MCF 10A (cell line): ENCODE measurements around the gene ABCA6. TPM values are rescaled to one million over a fixed set of nuclear protein-coding genes. Genes with fewer than 3 reads are reported as not detected.

ENCODE experiments used
- BruUV-seq: library from RNA; stranded (reverse); fragments of 400-500 nt; replicated peaks from 2 replicates; lab custom pipeline; 2021; lab: Mats Ljungman, UMichigan
- CTCF ChIA-PET: fragments of 300-600 bp; sonication (Branson Sonifier 250); formaldehyde crosslinking; extraction: SDS; loops from one replicate; lab custom pipeline; 2021; ENCODE audit warnings: antibody characterized with exemption, inconsistent platforms; lab: Yijun Ruan, JAX
- POLR2A ChIA-PET: fragments of 300-600, 350-650 bp; sonication (Branson Sonifier 250); formaldehyde crosslinking; extraction: SDS; loops from one replicate; lab custom pipeline; 2020; ENCODE audit warnings: antibody characterized with exemption, inconsistent platforms; lab: Yijun Ruan, JAX
- DNase-seq: peaks from one replicate; pipeline ENCODE4 v3.0.0-alpha.2; 2018; ENCODE audit not compliant: unreplicated experiment
- H3K27ac Mint-ChIP-seq: one replicate; pipeline ENCODE4 v1.8.0; 2022; ENCODE audit warnings: mild to moderate bottlenecking, low read depth, mixed read lengths; ENCODE audit not compliant: unreplicated experiment
- H3K27me3 Mint-ChIP-seq: one replicate; pipeline ENCODE4 v1.8.0; 2022; ENCODE audit warnings: mixed read lengths; ENCODE audit not compliant: insufficient read depth, unreplicated experiment
- H3K36me3 Mint-ChIP-seq: one replicate; pipeline ENCODE4 v1.8.0; 2022; ENCODE audit warnings: mild to moderate bottlenecking, moderate library complexity, mixed read lengths; ENCODE audit not compliant: insufficient read depth, unreplicated experiment
- H3K4me1 Mint-ChIP-seq: one replicate; pipeline ENCODE4 v1.8.0; 2022; ENCODE audit warnings: mixed read lengths; ENCODE audit not compliant: insufficient read depth, unreplicated experiment
- H3K4me3 Mint-ChIP-seq: one replicate; pipeline ENCODE4 v1.8.0; 2022; ENCODE audit warnings: mild to moderate bottlenecking, moderate library complexity, mixed read lengths; ENCODE audit not compliant: unreplicated experiment
- H3K9me3 Mint-ChIP-seq: one replicate; pipeline ENCODE4 v1.8.0; 2022; ENCODE audit warnings: mixed read lengths; ENCODE audit not compliant: unreplicated experiment
- intact Hi-C: fragments of 100-400 bp; cut with micrococcal nuclease; formaldehyde crosslinking; loops from 2 replicates; pipeline ENCODE4 v1.14.1; 2022
- total RNA-seq: library from RNA; stranded (reverse); gene quantifications from 2 replicates; pipeline ENCODE4 v1.2.3, GENCODE V29; 2022
- TF ChIP-seq, protein P1 (sequence below): fragments of 200-600 bp; IDR thresholded peaks from one replicate; pipeline ENCODE4 v1.8.0; 2022; ENCODE audit warnings: antibody characterized with exemption, mild to moderate bottlenecking; ENCODE audit not compliant: unreplicated experiment

Gene ABCA6
- total RNA-seq, 1 experiment from 2014 or later, result 34.5 TPM

DNA sequence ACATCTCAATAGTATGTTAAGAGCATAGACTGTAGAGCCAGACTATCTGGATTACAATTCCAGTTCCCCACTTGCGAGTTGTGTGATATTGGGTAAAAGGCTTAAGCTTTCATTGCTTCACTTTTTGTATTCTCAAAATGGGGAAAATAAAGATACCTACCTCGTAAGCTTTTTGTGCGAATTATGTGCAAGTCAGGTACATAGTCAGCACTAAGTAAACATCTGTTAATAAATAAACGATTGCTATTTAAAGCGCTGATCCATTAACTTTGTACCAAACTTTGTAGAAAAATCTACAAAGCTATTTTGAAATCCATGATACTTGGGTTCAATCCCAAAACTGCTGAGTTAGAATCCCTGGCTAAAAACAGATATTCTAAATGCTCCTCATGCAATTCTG is 19.6 kb downstream of the ABCA6 start:
- TF ChIP-seq, protein P1, sequence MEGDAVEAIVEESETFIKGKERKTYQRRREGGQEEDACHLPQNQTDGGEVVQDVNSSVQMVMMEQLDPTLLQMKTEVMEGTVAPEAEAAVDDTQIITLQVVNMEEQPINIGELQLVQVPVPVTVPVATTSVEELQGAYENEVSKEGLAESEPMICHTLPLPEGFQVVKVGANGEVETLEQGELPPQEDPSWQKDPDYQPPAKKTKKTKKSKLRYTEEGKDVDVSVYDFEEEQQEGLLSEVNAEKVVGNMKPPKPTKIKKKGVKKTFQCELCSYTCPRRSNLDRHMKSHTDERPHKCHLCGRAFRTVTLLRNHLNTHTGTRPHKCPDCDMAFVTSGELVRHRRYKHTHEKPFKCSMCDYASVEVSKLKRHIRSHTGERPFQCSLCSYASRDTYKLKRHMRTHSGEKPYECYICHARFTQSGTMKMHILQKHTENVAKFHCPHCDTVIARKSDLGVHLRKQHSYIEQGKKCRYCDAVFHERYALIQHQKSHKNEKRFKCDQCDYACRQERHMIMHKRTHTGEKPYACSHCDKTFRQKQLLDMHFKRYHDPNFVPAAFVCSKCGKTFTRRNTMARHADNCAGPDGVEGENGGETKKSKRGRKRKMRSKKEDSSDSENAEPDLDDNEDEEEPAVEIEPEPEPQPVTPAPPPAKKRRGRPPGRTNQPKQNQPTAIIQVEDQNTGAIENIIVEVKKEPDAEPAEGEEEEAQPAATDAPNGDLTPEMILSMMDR, result no peak
- Mint-ChIP-seq H3K9me3 (no peaks in the 10 kb centered on the region), H3K27ac (no peak overlapping the region), H3K4me3 (no peak overlapping the region), H3K4me1 (peaks cover 12% of the 10 kb centered on the region), H3K36me3 (peaks cover 44% of the 10 kb centered on the region), H3K27me3 (no peaks in the 10 kb centered on the region)
- CTCF ChIA-PET, result no interaction called here
- DNase-seq, result no peak
- POLR2A ChIA-PET, result interaction anchor here (0.9 kb wide), 1 partner anchor 10 kb away, joined by 3 read pairs; no protein-coding TSS in a partner anchor
- intact Hi-C loops, result no loop called here
- BruUV-seq, result no TSS peak

DNA sequence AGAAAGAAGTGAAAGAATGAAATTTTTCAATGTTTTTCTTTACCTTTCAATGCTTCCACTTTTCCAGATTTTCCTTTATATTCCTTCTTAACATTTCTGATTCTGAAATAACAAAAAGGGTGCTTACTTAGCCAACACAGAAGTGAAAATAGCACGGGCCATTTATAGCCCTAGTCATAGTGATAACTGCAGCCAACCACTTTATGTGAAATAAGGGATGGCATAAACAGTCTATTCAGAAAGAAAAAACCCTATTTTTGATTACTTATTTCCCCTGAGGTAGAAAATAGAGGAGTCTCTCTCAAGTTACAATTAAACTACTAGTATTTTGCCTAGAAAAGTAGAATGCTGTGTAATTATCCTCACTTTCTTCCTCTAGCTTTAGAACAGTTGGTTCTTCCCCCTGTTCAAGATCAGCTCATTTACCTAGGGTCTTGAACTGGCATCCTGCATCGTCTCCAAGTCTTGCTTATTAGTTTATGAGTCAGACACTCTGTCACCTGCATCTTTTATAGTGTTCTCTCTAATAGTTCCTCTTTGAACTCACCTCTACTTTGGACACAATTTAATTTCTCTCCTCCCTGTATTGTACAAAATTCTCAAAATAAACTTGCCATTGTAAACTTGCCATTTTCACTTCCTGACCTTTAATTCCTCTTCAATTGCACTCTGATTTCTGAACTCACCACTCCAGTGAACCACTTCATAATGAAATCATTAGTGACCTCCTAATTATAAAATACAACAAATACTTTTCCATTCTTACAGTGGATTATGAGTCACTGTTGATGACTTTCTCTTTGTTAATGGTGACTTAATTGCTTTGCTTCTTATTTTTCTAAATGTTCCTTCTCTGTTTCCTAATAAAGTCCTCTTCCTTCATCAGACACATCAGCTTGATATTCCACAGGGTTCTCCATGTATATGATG is 23.6 kb downstream of the ABCA6 start:
- H3K36me3 Mint-ChIP-seq, result peaks cover 43% of the 10 kb centered on the region
- no peaks in the 10 kb centered on the region for H3K9me3 Mint-ChIP-seq
- intact Hi-C loops, result no loop called here
- POLR2A ChIA-PET, result interaction anchor here (1.1 kb wide), 1 partner anchor 24 kb away, joined by 4 read pairs; the partner anchor contains the start of gene ABCA6
- H3K4me1 Mint-ChIP-seq, result peaks cover 12% of the 10 kb centered on the region
- no peak overlapping the region for H3K27ac Mint-ChIP-seq
- no peak overlapping the region for H3K4me3 Mint-ChIP-seq
- DNase-seq, result no peak
- no peaks in the 10 kb centered on the region for H3K27me3 Mint-ChIP-seq
- BruUV-seq, result no TSS peak
- TF ChIP-seq, protein P1, result no peak
- CTCF ChIA-PET, result no interaction called here

DNA sequence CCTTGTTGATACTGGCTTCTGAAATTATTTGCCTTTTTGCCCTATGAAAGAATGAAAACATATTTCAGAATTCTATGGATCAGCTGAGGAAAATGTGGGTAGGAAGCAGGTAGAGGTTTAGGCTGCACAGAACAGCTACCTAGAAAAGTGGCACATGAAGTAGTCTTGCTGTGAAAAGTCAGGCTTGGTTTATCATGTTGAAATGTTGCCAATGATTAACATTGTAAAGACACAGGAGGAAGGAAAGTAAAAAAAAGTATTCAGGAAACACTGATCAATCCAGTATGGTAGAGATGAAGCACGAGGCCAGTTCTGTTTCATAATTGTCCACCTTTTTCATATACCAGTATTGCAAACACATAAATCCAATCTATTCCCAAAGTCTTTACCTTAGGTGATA is 29.9 kb downstream of the ABCA6 start:
- Mint-ChIP-seq H3K4me1 (no peaks in the 10 kb centered on the region), H3K4me3 (no peak overlapping the region), H3K9me3 (no peaks in the 10 kb centered on the region), H3K27ac (no peak overlapping the region), H3K27me3 (no peaks in the 10 kb centered on the region), H3K36me3 (peaks cover 20% of the 10 kb centered on the region)
- no peak for DNase-seq
- no TSS peak for BruUV-seq
- CTCF ChIA-PET, result no interaction called here
- POLR2A ChIA-PET, result interaction anchor here (1.1 kb wide), 1 partner anchor 10 kb away, joined by 3 read pairs; no protein-coding TSS in a partner anchor
- intact Hi-C loops, result no loop called here
- TF ChIP-seq, protein P1, result no peak
